Hepatocyte (in vitro differentiated cells): ENCODE data around the gene SGSM1. TPM values are rescaled to one million over a fixed set of nuclear protein-coding genes. Genes with fewer than 3 reads are reported as not detected.

Source experiments
- DNase-seq: peaks from one replicate; pipeline ENCODE4 v3.0.0-alpha.2; 2016; ENCODE audit warnings: low spot score
- H2AFZ ChIP-seq: fragments of 200-600 bp; sonication (generic); 2 replicates; pipeline ENCODE4 v1.6.0; 2016; ENCODE audit warnings: antibody characterized with exemption, mild to moderate bottlenecking
- H3K27ac ChIP-seq: fragments of 200-600 bp; sonication (generic); 2 replicates; pipeline ENCODE4 v1.5.1; 2016; ENCODE audit warnings: mild to moderate bottlenecking
- H3K27me3 ChIP-seq: fragments of 200-600 bp; sonication (generic); 2 replicates; pipeline ENCODE4 v1.6.1; 2016
- H3K36me3 ChIP-seq: fragments of 200-600 bp; sonication (generic); replicated peaks from 2 replicates; pipeline ENCODE4 v1.5.1; 2016; ENCODE audit warnings: low read depth; ENCODE audit not compliant: insufficient read depth
- H3K4me1 ChIP-seq: fragments of 200-600 bp; sonication (generic); 2 replicates; pipeline ENCODE4 v1.5.1; 2016; ENCODE audit warnings: mild to moderate bottlenecking, moderate library complexity; ENCODE audit not compliant: insufficient read depth
- H3K4me2 ChIP-seq: fragments of 200-600 bp; sonication (generic); 2 replicates; pipeline ENCODE4 v1.6.0; 2016
- H3K4me3 ChIP-seq: fragments of 200-600 bp; sonication (generic); 2 replicates; pipeline ENCODE4 v1.5.1; 2016; ENCODE audit warnings: mild to moderate bottlenecking
- H3K79me2 ChIP-seq: fragments of 200-600 bp; sonication (generic); 2 replicates; pipeline ENCODE4 v1.6.0; 2017; ENCODE audit warnings: mild to moderate bottlenecking
- H3K9me2 ChIP-seq: fragments of 200-600 bp; sonication (generic); replicated peaks from 2 replicates; pipeline ENCODE4 v1.6.0; 2017; ENCODE audit warnings: mild to moderate bottlenecking; ENCODE audit not compliant: insufficient read depth
- H3K9me3 ChIP-seq: fragments of 200-600 bp; sonication (generic); 2 replicates; pipeline ENCODE4 v1.5.1; 2016; ENCODE audit warnings: low read depth, mild to moderate bottlenecking
- H4K20me1 ChIP-seq: fragments of 200-600 bp; sonication (generic); 2 replicates; pipeline ENCODE4 v1.6.0; 2016; ENCODE audit warnings: mild to moderate bottlenecking; ENCODE audit not compliant: insufficient read depth, poor library complexity, severe bottlenecking
- EZH2 ChIP-seq: fragments of 200-600 bp; sonication (generic); IDR thresholded peaks from 2 replicates; pipeline ENCODE4 v1.6.1; 2016; ENCODE audit warnings: antibody characterized with exemption, mild to moderate bottlenecking, borderline replicate concordance
- EZH2phosphoT487 ChIP-seq: fragments of 200-600 bp; sonication (generic); IDR thresholded peaks from one replicate; pipeline ENCODE4 v1.6.1; 2018; ENCODE audit warnings: antibody characterized with exemption, mild to moderate bottlenecking, low read depth, moderate library complexity; ENCODE audit not compliant: unreplicated experiment, severe bottlenecking
- WGBS: methylation state at CpG from one replicate; pipeline ENCODE4 v1.1.6; 2016; ENCODE audit warnings: low lambda C conversion rate; ENCODE audit errors: missing lambda C conversion rate; 5-methylcytosine and 5-hydroxymethylcytosine counted together
- polyA plus RNA-seq: library from polyadenylated mRNA; unstranded; fragments of >200 nt; fragmentation: Nextera tagmentation; extraction: Ambion mirVana; gene quantifications from 2 replicates; pipeline ENCODE4 v1.2.1, GENCODE V29; 2016
- total RNA-seq: library from RNA; depleted of rRNA; stranded (reverse); fragments of >200 nt; gene quantifications from 2 replicates; pipeline ENCODE4 v1.2.3, GENCODE V29; 2014
- TF ChIP-seq, protein P1 (sequence below): fragments of 200-600 bp; sonication (generic); IDR thresholded peaks from 2 replicates; pipeline ENCODE4 v1.5.1; 2016; ENCODE audit warnings: antibody characterized with exemption, mild to moderate bottlenecking; ENCODE audit not compliant: poor library complexity

SGSM1 gene
- total and polyA plus RNA-seq, 2 experiments from 2014 or later, result 1.7 to 3.5 TPM

DNA sequence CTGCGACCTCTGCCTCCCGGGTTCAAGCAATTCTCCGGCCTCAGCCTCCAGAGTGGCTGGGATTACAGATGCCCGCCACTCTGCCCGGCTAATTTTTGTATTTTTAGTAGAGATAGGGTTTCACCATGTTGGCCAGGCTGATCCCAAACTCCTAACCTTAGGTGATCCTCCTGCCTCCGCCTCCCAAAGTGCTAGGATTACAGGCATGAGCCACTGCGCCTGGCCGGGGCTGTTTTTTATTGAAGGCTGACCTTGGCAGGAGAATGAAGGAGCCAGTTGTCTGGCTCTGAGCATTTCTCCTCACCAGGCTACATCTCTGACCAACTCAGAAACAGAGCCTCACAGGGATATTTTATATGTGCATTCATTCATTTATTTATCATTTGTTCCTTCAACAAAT lies 148.8 kb downstream of the SGSM1 start:
- Histone ChIP-seq H3K4me1 (peaks cover 12% of the 10 kb centered on the region), H3K79me2 (peaks cover 55% of the 10 kb centered on the region), H3K27me3 (no peaks in the 10 kb centered on the region), H2AFZ (no peak overlapping the region), H4K20me1 (no peaks in the 10 kb centered on the region), H3K9me2 (no peaks in the 10 kb centered on the region), H3K4me2 (peak overlapping the region; percentile 99), H3K9me3 (no peaks in the 10 kb centered on the region), H3K27ac (peak overlapping the region; percentile 94), H3K4me3 (no peak overlapping the region), H3K36me3 (no peaks in the 10 kb centered on the region)
- WGBS, result 70% methylated on average over 8 of the region's 8 CpGs
- DNase-seq, result no peak
- TF ChIP-seq EZH2, result no peak
- TF ChIP-seq, protein P1, sequence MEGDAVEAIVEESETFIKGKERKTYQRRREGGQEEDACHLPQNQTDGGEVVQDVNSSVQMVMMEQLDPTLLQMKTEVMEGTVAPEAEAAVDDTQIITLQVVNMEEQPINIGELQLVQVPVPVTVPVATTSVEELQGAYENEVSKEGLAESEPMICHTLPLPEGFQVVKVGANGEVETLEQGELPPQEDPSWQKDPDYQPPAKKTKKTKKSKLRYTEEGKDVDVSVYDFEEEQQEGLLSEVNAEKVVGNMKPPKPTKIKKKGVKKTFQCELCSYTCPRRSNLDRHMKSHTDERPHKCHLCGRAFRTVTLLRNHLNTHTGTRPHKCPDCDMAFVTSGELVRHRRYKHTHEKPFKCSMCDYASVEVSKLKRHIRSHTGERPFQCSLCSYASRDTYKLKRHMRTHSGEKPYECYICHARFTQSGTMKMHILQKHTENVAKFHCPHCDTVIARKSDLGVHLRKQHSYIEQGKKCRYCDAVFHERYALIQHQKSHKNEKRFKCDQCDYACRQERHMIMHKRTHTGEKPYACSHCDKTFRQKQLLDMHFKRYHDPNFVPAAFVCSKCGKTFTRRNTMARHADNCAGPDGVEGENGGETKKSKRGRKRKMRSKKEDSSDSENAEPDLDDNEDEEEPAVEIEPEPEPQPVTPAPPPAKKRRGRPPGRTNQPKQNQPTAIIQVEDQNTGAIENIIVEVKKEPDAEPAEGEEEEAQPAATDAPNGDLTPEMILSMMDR, result no peak
- no peak for TF ChIP-seq EZH2phosphoT487

DNA sequence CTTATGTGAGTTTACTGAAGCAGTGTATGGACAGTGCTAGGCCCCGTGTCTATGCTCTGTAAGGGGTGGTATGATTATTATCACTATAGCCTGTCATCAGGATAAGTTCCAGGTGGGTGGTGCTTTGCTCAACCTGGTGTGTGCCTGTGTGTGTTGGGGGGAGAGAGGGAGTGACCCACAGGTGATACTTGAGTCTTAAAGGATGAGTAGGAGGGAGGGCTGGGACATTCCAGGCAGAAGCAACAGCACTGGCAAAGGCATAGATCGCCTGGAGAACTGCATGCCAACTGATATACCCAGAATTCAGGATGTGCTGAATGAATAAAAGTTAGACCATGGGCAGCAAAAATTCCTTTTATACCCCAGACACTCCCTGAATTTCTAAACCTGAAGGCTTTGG lies 151.0 kb downstream of the SGSM1 start:
- Histone ChIP-seq H3K79me2 (peaks cover 76% of the 10 kb centered on the region), H3K4me1 (peaks cover 12% of the 10 kb centered on the region), H3K4me2 (no peak overlapping the region), H3K27me3 (no peaks in the 10 kb centered on the region), H4K20me1 (no peaks in the 10 kb centered on the region), H2AFZ (no peak overlapping the region), H3K9me3 (no peaks in the 10 kb centered on the region), H3K4me3 (no peak overlapping the region), H3K27ac (no peak overlapping the region), H3K9me2 (no peaks in the 10 kb centered on the region), H3K36me3 (no peaks in the 10 kb centered on the region)
- 62% methylated on average over 2 of the region's 2 CpGs for WGBS
- DNase-seq, result no peak
- TF ChIP-seq EZH2, result no peak

DNA sequence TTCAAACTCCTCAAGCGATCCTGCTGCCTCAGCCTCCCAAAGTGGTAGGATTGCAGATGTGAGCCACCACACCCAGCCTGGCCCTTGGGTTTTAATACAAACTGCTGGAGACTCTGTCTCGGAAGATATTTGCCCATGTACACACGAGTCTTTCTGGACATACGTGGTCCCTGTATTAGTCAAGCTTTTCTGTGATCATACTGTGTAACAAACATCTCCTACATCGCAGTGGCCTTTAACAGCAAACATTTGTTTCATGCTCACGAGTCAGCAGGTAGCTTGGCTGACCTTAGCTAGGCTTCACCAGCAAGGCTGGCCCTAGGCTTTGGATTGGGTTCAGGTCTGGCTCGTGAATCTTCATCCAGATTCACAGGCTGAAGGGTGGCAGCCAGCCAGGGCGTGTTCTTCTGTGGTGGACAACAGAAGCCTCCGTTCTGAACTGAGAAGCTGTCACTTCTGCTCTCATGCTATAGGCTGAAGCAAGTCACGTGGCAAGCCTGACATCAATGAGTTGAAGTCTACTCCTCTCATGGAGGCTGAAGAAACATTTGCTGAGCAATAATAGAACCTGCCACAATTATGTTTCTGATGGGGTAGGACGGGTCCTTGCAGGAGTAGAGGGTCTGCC lies 155.3 kb downstream of the SGSM1 start:
- H2AFZ ChIP-seq, result no peak overlapping the region
- no peaks in the 10 kb centered on the region for H3K9me3 ChIP-seq
- no peaks in the 10 kb centered on the region for H4K20me1 ChIP-seq
- no peak for DNase-seq
- TF ChIP-seq EZH2phosphoT487 (no peak), EZH2 (no peak)
- TF ChIP-seq, protein P1, result no peak
- peaks cover 6% of the 10 kb centered on the region for H3K4me1 ChIP-seq
- H3K79me2 ChIP-seq, result peaks cover 84% of the 10 kb centered on the region
- no peaks in the 10 kb centered on the region for H3K27me3 ChIP-seq
- 89% methylated on average over 11 of the region's 11 CpGs for WGBS
- no peaks in the 10 kb centered on the region for H3K9me2 ChIP-seq
- H3K27ac ChIP-seq, result no peak overlapping the region
- no peak overlapping the region for H3K4me3 ChIP-seq
- no peak overlapping the region for H3K4me2 ChIP-seq
- H3K36me3 ChIP-seq, result no peaks in the 10 kb centered on the region

DNA sequence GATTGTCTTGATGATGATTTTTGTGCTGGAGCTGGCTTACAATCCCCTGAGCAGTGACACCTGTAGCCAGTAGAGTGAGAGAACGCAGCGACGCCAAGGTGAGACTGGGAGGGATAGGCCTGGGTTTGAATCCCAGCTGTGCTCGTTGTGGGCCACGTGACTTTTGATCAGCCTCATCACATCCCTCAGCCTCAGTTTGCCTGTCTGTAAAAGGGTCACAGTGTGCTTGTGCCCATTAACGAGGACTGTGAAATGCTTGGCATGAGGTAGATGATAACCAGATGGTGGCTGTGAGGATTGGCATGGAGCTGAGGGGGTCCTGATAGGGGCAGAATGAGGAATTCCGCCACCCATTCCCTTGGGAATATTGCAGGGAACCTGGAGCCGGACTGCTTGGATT lies 156.1 kb downstream of the SGSM1 start:
- Histone ChIP-seq H3K9me3 (no peaks in the 10 kb centered on the region), H2AFZ (no peak overlapping the region), H3K27ac (no peak overlapping the region), H3K9me2 (no peaks in the 10 kb centered on the region), H3K4me2 (no peak overlapping the region), H3K36me3 (no peaks in the 10 kb centered on the region), H3K4me3 (no peak overlapping the region), H3K79me2 (peaks cover 82% of the 10 kb centered on the region), H4K20me1 (no peaks in the 10 kb centered on the region), H3K4me1 (peaks cover 12% of the 10 kb centered on the region), H3K27me3 (no peaks in the 10 kb centered on the region)
- TF ChIP-seq EZH2 (no peak), EZH2phosphoT487 (no peak)
- TF ChIP-seq, protein P1, result no peak
- WGBS, result 95% methylated on average over 8 of the region's 8 CpGs
- DNase-seq, result no peak
